SKM-1 treated with dmso at 0.1 percent for 144 hours (cell line): Measurements from ENCODE around the gene GPR55.

Source experiments
- DNase-seq: peaks from one replicate; lab custom pipeline; 2025; ENCODE audit not compliant: unreplicated experiment; lab: John Stamatoyannopoulos, UW

GPR55 gene

GRCh38 chr2:230935130-230935430, 10.0 kb upstream of the GPR55 start:
- DNase-seq, result no peak

- DNase-seq, result no peak
Measured at GRCh38 chr2:230934231-230935129, 9.4 kb upstream of the GPR55 start.

GRCh38 chr2:230933521-230934180, 8.6 kb upstream of the GPR55 start:
- DNase-seq, result no peak

GRCh38 chr2:230932556-230933511, 7.8 kb upstream of the GPR55 start:
- DNase-seq, result peak; percentile 22

GRCh38 chr2:230931556-230932231, 6.7 kb upstream of the GPR55 start:
- DNase-seq, result no peak

- no peak for DNase-seq
Measured at GRCh38 chr2:230930928-230931555, 6.0 kb upstream of the GPR55 start.

- no peak for DNase-seq
Measured at GRCh38 chr2:230930149-230930780, 5.2 kb upstream of the GPR55 start.

- DNase-seq, result no peak
Measured at GRCh38 chr2:230929381-230930148, 4.5 kb upstream of the GPR55 start.

GRCh38 chr2:230928701-230929380, 3.8 kb upstream of the GPR55 start:
- no peak for DNase-seq

GRCh38 chr2:230927711-230928341, 2.8 kb upstream of the GPR55 start:
- no peak for DNase-seq

- DNase-seq, result no peak
Measured at GRCh38 chr2:230925879-230926765, 1.1 kb upstream of the GPR55 start.

- no peak for DNase-seq
Measured at GRCh38 chr2:230925443-230925878, 419 bp upstream of the GPR55 start.

GRCh38 chr2:230924092-230924469, 961 bp downstream of the GPR55 start:
- DNase-seq, result no peak

- DNase-seq, result no peak
Measured at GRCh38 chr2:230922951-230923717, 1.9 kb downstream of the GPR55 start.

GRCh38 chr2:230921806-230922595, 3.0 kb downstream of the GPR55 start:
- DNase-seq, result no peak

- DNase-seq, result no peak
Measured at GRCh38 chr2:230920167-230920566, 4.9 kb downstream of the GPR55 start.
